Parathyroid adenoma (tissue), 2 donors: ENCODE results near the gene TMEM97.

Source experiments
- H2AFZ ChIP-seq: fragments of 300-600 bp; sonication (generic); one replicate; pipeline ENCODE4 v1.7.0; 2017; ENCODE audit warnings: antibody characterized with exemption, mild to moderate bottlenecking
- H3K27ac ChIP-seq: fragments of 300-600 bp; sonication (generic); one replicate; pipeline ENCODE4 v1.7.0; 2017
- H3K27me3 ChIP-seq: fragments of 300-600 bp; sonication (generic); one replicate; pipeline ENCODE4 v1.7.0; 2017; ENCODE audit warnings: low read length; ENCODE audit not compliant: control insufficient read depth, insufficient read depth
- H3K36me3 ChIP-seq: fragments of 300-600 bp; sonication (generic); one replicate; pipeline ENCODE4 v1.7.0; 2017; ENCODE audit warnings: low read length; ENCODE audit not compliant: control insufficient read depth, insufficient read depth
- H3K4me1 ChIP-seq: fragments of 300-600 bp; sonication (generic); one replicate; pipeline ENCODE4 v1.7.0; 2017; ENCODE audit warnings: control low read depth
- H3K4me2 ChIP-seq: fragments of 300-600 bp; sonication (generic); one replicate; pipeline ENCODE4 v1.7.0; 2017; ENCODE audit warnings: low read length
- H3K4me3 ChIP-seq: fragments of 300-600 bp; sonication (generic); one replicate; pipeline ENCODE4 v1.7.0; 2017; ENCODE audit warnings: low read depth, low read length
- H3K79me2 ChIP-seq: fragments of 300-600 bp; sonication (generic); one replicate; pipeline ENCODE4 v1.7.0; 2017; ENCODE audit warnings: control low read depth
- H3K9ac ChIP-seq: fragments of 300-600 bp; sonication (generic); one replicate; pipeline ENCODE4 v1.7.0; 2017; ENCODE audit warnings: mild to moderate bottlenecking
- H3K9me3 ChIP-seq: fragments of 300-600 bp; sonication (generic); one replicate; pipeline ENCODE4 v1.7.0; 2017; ENCODE audit warnings: low read length; ENCODE audit not compliant: control insufficient read depth
- TF ChIP-seq, protein P1 (sequence below): fragments of 300-600 bp; sonication (generic); IDR thresholded peaks from one replicate; pipeline ENCODE4 v1.7.0; 2017; ENCODE audit warnings: antibody characterized with exemption, mild to moderate bottlenecking
- donor health status: primary hyperparathyroidism.

TMEM97 gene

DNA sequence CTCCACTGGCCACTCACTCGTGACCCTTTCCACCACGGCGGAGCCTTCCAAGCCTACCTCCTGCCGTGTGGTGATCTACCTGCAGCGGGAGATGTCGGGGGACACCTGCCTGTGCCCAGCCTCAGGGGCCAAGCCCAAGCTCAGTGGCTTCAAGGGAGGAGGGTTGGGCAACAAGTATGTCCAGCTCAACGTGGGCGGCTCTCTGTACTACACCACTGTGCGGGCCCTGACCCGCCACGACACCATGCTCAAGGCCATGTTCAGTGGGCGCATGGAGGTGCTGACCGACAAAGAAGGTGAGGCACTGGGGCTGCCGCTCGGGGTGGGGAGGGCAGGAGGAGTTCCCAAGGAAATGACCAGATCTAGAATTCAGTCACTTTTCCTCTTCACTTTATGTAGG lies 20.4 kb downstream of the TMEM97 start:
- Histone ChIP-seq H3K4me2 (no peak overlapping the region), H3K4me1 (no peaks in the 10 kb centered on the region), H2AFZ (no peak overlapping the region), H3K9ac (no peak overlapping the region), H3K9me3 (no peaks in the 10 kb centered on the region), H3K36me3 (no peaks in the 10 kb centered on the region), H3K79me2 (peaks cover 20% of the 10 kb centered on the region), H3K27me3 (no peaks in the 10 kb centered on the region), H3K4me3 (no peak overlapping the region), H3K27ac (no peak overlapping the region)
- TF ChIP-seq, protein P1, sequence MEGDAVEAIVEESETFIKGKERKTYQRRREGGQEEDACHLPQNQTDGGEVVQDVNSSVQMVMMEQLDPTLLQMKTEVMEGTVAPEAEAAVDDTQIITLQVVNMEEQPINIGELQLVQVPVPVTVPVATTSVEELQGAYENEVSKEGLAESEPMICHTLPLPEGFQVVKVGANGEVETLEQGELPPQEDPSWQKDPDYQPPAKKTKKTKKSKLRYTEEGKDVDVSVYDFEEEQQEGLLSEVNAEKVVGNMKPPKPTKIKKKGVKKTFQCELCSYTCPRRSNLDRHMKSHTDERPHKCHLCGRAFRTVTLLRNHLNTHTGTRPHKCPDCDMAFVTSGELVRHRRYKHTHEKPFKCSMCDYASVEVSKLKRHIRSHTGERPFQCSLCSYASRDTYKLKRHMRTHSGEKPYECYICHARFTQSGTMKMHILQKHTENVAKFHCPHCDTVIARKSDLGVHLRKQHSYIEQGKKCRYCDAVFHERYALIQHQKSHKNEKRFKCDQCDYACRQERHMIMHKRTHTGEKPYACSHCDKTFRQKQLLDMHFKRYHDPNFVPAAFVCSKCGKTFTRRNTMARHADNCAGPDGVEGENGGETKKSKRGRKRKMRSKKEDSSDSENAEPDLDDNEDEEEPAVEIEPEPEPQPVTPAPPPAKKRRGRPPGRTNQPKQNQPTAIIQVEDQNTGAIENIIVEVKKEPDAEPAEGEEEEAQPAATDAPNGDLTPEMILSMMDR = no peak

DNA sequence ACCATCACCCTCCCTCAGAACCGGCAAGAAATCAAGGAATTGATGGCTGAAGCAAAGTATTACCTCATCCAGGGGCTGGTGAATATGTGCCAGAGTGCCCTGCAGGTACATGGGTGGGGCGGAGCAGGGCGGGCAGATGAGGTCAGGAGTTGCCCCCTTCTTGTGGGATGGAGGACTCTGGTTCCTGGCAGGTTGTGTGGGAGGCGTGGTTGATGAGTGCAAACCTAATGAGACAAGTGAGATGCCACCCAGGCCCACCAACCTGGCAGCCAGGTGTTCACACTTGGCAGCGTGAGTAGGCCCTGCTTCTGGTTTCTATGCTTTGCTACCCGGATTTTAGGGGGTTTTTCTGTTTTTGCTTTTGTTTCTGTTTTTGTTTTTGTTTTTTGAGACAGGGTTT lies 21.4 kb downstream of the TMEM97 start:
- no peak overlapping the region for H3K27ac ChIP-seq
- TF ChIP-seq, protein P1 = no peak
- H2AFZ ChIP-seq = no peak overlapping the region
- no peaks in the 10 kb centered on the region for H3K27me3 ChIP-seq
- peaks cover 3% of the 10 kb centered on the region for H3K4me1 ChIP-seq
- peaks cover 13% of the 10 kb centered on the region for H3K79me2 ChIP-seq
- H3K4me2 ChIP-seq = no peak overlapping the region
- no peaks in the 10 kb centered on the region for H3K9me3 ChIP-seq
- no peak overlapping the region for H3K4me3 ChIP-seq
- no peaks in the 10 kb centered on the region for H3K36me3 ChIP-seq
- H3K9ac ChIP-seq = no peak overlapping the region

DNA sequence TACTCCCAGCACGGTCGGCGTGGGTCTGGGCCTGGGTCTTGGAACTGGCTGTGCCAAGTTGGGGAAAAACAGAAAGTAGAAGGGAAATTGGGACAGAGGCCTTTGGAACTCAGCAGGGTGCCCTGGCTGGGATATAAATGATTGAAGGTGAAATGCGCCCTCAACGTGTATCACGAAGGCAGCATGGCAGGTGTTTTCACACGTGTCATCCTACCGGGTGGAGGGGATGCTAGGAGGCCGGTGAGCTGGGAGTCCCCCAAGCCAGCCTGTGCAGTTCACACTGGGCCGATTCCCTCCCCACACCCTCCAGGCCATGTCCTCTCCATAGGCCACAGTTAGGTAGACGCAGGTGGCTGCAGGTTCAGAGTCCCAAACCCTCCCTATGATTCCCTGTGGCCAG lies 22.5 kb downstream of the TMEM97 start:
- Histone ChIP-seq H3K27ac (no peak overlapping the region), H2AFZ (no peak overlapping the region), H3K36me3 (no peaks in the 10 kb centered on the region), H3K9ac (no peak overlapping the region), H3K27me3 (no peaks in the 10 kb centered on the region), H3K4me1 (peaks cover 14% of the 10 kb centered on the region), H3K4me3 (no peak overlapping the region), H3K4me2 (no peak overlapping the region), H3K9me3 (no peaks in the 10 kb centered on the region), H3K79me2 (peaks cover 11% of the 10 kb centered on the region)
- TF ChIP-seq, protein P1 = no peak

DNA sequence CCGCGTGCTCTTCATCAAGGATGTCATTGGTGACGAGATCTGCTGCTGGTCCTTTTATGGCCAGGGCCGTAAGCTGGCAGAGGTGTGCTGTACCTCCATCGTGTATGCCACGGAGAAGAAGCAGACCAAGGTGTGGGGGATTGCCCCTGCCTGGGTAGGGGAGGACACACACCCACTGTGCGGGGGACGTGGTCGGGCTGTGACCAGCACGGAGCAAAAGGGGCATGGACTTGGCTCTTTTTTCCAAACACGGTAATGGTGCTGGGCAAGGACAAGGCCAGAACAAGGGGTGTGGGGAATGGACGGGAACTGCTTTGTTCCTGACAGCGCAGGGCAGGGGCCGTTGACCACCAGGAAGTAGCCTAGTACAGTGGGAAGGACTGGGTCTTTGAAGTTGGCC lies 23.3 kb downstream of the TMEM97 start:
- Histone ChIP-seq H3K27ac (no peak overlapping the region), H3K9ac (no peak overlapping the region), H2AFZ (no peak overlapping the region), H3K27me3 (no peaks in the 10 kb centered on the region), H3K36me3 (no peaks in the 10 kb centered on the region), H3K79me2 (peaks cover 3% of the 10 kb centered on the region), H3K4me2 (no peak overlapping the region), H3K4me3 (no peak overlapping the region), H3K9me3 (no peaks in the 10 kb centered on the region), H3K4me1 (peaks cover 20% of the 10 kb centered on the region)
- TF ChIP-seq, protein P1 = no peak

DNA sequence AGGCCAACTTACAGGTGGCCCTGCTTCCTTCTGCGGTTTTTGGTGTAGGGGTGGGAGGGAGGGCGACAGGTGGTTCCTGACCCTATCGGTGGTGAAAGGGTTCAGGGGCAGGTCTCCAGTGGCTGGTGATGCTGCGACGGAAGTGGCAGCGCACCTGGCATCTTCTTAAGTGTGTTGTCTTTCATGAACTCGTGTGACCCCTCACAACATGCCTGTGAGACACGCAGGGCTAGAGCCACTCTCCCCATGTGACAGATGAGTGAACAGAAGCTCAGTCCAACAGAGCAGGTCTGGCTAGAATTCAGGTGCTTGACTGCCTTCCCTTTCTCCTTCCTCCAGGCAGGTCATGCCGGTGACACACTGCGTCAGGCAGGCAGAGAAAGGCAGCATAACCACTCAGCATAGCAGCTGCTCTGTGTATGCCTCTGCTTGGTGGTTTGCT lies 24.5 kb downstream of the TMEM97 start:
- Histone ChIP-seq H3K4me3 (no peak overlapping the region), H3K9ac (no peak overlapping the region), H3K9me3 (no peaks in the 10 kb centered on the region), H3K4me1 (peaks cover 20% of the 10 kb centered on the region), H3K27me3 (no peaks in the 10 kb centered on the region), H3K36me3 (no peaks in the 10 kb centered on the region), H2AFZ (no peak overlapping the region), H3K27ac (no peak overlapping the region), H3K4me2 (no peak overlapping the region), H3K79me2 (peaks cover 2% of the 10 kb centered on the region)
- TF ChIP-seq, protein P1 = no peak
